Kidney (tissue), 14 donors: ENCODE measurements around the gene SNRK. TPM values are rescaled to one million over a fixed set of nuclear protein-coding genes. Genes with fewer than 3 reads are reported as not detected.

Source experiments
- DNase-seq, 5 donors: peaks; one replicate each; pipeline ENCODE4 v3.0.0-alpha.2; 2013 to 2020
- FAIRE-seq: peaks from 2 replicates; lab custom pipeline; 2012; peaks lifted over from hg19 to GRCh38; lab: Jason Lieb, UNC
- H3K27ac ChIP-seq, 2 donors: one replicate each; pipeline ENCODE4 v1.7.0; 2013; ENCODE audit warnings: low read depth in 2 of 2, low read length in 2 of 2, inconsistent platforms in 1 of 2
- H3K27me3 ChIP-seq: one replicate; pipeline ENCODE4 v1.7.1; 2013; ENCODE audit warnings: low read length, inconsistent platforms; ENCODE audit not compliant: control insufficient read depth, insufficient read depth
- H3K36me3 ChIP-seq, 3 donors: one replicate each; pipeline versions ENCODE4 v1.7.0 to v1.7.1; 2013; ENCODE audit warnings: low read length in 3 of 3, control low read depth in 1 of 3, inconsistent platforms in 1 of 3; ENCODE audit not compliant: insufficient read depth in 3 of 3, control insufficient read depth in 2 of 3
- H3K4me1 ChIP-seq, 3 donors: one replicate each; pipeline versions ENCODE4 v1.7.0 to v1.7.1; 2013; ENCODE audit warnings: low read length in 3 of 3, inconsistent platforms in 1 of 3, low read depth in 1 of 3; ENCODE audit not compliant: control insufficient read depth in 2 of 3, insufficient read depth in 2 of 3
- H3K4me3 ChIP-seq, 3 donors: one replicate each; pipeline versions ENCODE4 v1.7.0 to v1.8.1; 2013; ENCODE audit warnings: low read length in 3 of 3, control low read depth in 1 of 3, inconsistent platforms in 1 of 3
- H3K9ac ChIP-seq, 3 donors: one replicate each; pipeline versions ENCODE4 v1.7.0 to v1.7.1; 2013; ENCODE audit warnings: low read length in 3 of 3, control low read depth in 1 of 3, inconsistent platforms in 1 of 3
- H3K9me3 ChIP-seq, 3 donors: one replicate each; pipeline versions ENCODE4 v1.7.0 to v1.7.1; 2013; ENCODE audit warnings: low read length in 3 of 3, control low read depth in 1 of 3, inconsistent platforms in 1 of 3; ENCODE audit not compliant: control insufficient read depth in 2 of 3, insufficient read depth in 1 of 3
- intact Hi-C: fragments of 100-400 bp; cut with DNase I; formaldehyde crosslinking; loops from one replicate; pipeline ENCODE4 v1.11.1; 2022
- polyA plus RNA-seq: library from polyadenylated mRNA; stranded (reverse); fragments of 350-450 nt; fragmentation: Illumina TruSeq; extraction: RNeasy Lipid Tissue Mini Kit (QIAGEN cat#74804); gene quantifications from one replicate; pipeline ENCODE4 v1.2.3, GENCODE V29; 2014; ENCODE audit warnings: low read depth, low replicate concordance; ENCODE audit not compliant: insufficient read depth
- total RNA-seq: library from RNA; stranded (reverse); fragmentation: NEBNext Ultra II Directional; extraction: Animal tissue kit (Norgen Biotek cat#: 25700); gene quantifications from one replicate; pipeline ENCODE4 v1.2.1, GENCODE V29; 2021
- TF ChIP-seq, protein P1 (sequence below): IDR thresholded peaks from 3 replicates; pipeline ENCODE4 v1.5.1; 2012; ENCODE audit warnings: mild to moderate bottlenecking, moderate library complexity, borderline replicate concordance; ENCODE audit not compliant: insufficient read depth; ENCODE audit errors: extremely low read depth
- donor health status: control.
- donor health status: control.
- donor health status: control.
- donor health status: control.
- donor health status: control.
- donor health status: DM: yes; HTN: yes; CAD: no.
- donor health status: Normal renal cell carcinoma (clear cell type).

The SNRK gene
- total and polyA plus RNA-seq, 2 donors from 2014 or later: 15.6 to 62.3 TPM

DNA sequence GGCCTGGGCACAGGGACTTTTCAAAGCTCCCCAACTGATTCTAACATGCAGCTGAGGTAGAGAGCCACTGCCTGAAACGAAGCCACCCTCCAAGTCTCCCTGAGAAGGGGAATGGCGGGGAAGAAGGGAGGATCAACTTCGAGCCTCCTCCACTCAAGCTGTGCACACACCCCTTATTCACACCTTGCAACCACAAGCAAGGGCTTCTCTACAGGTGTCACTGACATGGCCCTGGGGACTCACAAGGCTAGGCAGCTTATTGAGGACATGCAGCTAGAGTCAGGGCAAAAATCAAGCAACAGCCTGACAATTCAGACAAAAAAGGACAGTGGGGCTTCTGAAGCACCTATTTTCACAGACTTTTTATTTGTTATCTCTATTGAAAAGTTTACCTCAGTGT is 85.2 kb downstream of the SNRK start:
- H3K36me3 ChIP-seq: no peaks in the 10 kb centered on the region
- no peaks in the 10 kb centered on the region for H3K9me3 ChIP-seq
- no peak for DNase-seq
- peaks cover 0 to 2% (median 2%) of the 10 kb centered on the region in 3 donors for H3K4me1 ChIP-seq
- H3K4me3 ChIP-seq: no peak overlapping the region
- TF ChIP-seq, protein P1, sequence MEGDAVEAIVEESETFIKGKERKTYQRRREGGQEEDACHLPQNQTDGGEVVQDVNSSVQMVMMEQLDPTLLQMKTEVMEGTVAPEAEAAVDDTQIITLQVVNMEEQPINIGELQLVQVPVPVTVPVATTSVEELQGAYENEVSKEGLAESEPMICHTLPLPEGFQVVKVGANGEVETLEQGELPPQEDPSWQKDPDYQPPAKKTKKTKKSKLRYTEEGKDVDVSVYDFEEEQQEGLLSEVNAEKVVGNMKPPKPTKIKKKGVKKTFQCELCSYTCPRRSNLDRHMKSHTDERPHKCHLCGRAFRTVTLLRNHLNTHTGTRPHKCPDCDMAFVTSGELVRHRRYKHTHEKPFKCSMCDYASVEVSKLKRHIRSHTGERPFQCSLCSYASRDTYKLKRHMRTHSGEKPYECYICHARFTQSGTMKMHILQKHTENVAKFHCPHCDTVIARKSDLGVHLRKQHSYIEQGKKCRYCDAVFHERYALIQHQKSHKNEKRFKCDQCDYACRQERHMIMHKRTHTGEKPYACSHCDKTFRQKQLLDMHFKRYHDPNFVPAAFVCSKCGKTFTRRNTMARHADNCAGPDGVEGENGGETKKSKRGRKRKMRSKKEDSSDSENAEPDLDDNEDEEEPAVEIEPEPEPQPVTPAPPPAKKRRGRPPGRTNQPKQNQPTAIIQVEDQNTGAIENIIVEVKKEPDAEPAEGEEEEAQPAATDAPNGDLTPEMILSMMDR: no peak
- no peak overlapping the region for H3K27ac ChIP-seq
- no peaks in the 10 kb centered on the region for H3K27me3 ChIP-seq
- no peak for FAIRE-seq
- H3K9ac ChIP-seq: no peak overlapping the region
- intact Hi-C loops: no loop called here

DNA sequence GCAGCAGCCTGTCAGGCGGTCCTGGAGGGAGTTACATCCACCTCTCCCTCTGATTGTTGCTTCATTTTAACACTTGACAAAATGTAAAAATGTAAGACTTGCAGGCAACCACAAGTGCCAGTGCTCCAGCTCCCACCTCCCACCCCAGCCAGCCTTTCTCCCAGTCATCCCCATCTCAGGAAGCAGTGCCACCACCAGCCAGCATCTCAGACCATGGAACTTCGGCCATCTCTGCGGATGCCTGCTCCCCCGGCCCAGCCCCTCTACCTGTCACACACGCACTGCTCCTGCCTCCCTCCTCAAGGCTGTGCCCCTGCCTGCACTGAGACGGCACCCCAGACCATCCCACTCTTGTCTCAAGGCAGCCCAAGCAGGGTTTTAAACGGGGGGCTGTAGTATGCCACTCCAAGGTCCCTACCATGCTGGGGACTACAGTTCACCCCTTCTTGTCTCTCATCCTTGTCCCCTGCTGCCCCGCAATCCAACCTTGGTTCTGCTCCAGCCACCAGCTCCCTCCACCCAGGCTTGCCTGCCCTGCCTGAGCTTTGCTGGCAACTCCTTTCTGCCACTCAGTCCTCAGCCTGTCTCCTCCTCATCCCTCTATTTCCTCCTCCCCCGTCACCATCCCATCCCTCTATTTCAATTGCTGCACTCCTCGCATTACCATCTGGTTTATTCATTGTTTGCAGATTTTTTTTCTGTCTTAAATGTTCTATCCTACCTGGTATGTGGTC is 85.8 kb downstream of the SNRK start:
- no peak overlapping the region for H3K27ac ChIP-seq
- TF ChIP-seq, protein P1: no peak
- H3K9ac ChIP-seq: no peak overlapping the region
- H3K9me3 ChIP-seq: no peaks in the 10 kb centered on the region
- no peak overlapping the region for H3K4me3 ChIP-seq
- DNase-seq: peak in 2 of 5 donors; percentile 17 to 33
- intact Hi-C loops: no loop called here
- no peak for FAIRE-seq
- H3K27me3 ChIP-seq: no peaks in the 10 kb centered on the region
- peaks cover 0 to 2% (median 2%) of the 10 kb centered on the region in 3 donors for H3K4me1 ChIP-seq
- no peaks in the 10 kb centered on the region for H3K36me3 ChIP-seq

DNA sequence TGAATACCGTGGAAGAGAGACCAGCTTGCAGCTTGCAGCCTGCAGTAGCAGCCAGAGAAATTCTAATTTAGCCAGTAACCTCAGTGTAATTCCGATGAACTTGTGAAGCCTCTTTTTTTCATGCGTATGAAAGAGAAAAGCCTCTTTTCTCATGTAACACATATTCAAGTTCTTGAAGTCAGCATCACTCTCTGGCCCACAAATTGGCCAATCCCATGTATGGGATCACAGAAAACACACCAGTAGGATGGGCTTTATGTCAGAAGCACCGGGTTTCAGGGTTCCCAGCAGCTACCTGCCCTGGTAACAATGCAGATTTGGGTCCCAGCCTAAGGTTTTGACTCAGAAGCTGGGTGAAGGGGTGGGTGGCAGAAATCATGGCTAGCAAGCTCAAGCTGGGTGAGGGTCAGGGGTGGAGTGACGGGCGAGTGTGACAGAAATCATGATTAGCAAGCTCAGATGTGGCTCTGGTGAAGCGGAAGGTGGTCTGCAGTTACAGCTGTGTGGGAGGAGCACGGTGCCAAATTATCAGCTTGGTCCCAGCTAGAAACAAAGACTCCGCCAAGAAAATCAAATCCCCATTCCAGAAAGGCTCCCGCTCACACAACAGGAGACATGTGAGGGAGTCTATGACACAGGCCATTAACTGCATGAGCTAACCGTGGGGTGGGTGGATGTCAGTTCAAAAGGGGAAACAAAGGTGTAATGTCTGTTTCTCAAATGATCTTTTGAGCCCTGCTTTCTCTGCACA is 86.6 kb downstream of the SNRK start:
- Histone ChIP-seq H3K4me3 (no peak overlapping the region), H3K36me3 (no peaks in the 10 kb centered on the region), H3K9ac (no peak overlapping the region), H3K9me3 (no peaks in the 10 kb centered on the region), H3K27ac (no peak overlapping the region), H3K27me3 (no peaks in the 10 kb centered on the region), H3K4me1 (peaks cover 0 to 2% (median 2%) of the 10 kb centered on the region in 3 donors)
- FAIRE-seq: no peak
- TF ChIP-seq, protein P1: no peak
- intact Hi-C loops: no loop called here
- peak in 4 of 5 donors; percentile 71 to 87 (median 80) for DNase-seq
